SK-N-SH treated with all-trans-retinoic acid at 6 μM for 48 hours (cell line): ENCODE results near the gene LIX1.

Source experiments
- ATAC-seq: fragments of 200-7000 bp; cut with Tn5 transposase; 3 replicates; pipeline ENCODE4 v1.9.1; 2020; ENCODE audit warnings: mild to moderate bottlenecking, moderate library complexity
- ARNTL ChIP-seq: fragments of 450-650 bp; formaldehyde crosslinking; IDR thresholded peaks from 2 replicates; pipeline ENCODE4 v1.5.0; 2020; ENCODE audit warnings: low read depth, mild to moderate bottlenecking, moderate library complexity, borderline replicate concordance
- BACH2 ChIP-seq: fragments of 250-450 bp; sonication (Bioruptor Pico); IDR thresholded peaks from 2 replicates; pipeline ENCODE4 v1.9.0; 2021; ENCODE audit warnings: mild to moderate bottlenecking, borderline replicate concordance
- CREB5 ChIP-seq: fragments of 250-450 bp; sonication (Bioruptor Pico); IDR thresholded peaks from 2 replicates; pipeline ENCODE4 v1.5.1; 2020; ENCODE audit warnings: low read depth, mild to moderate bottlenecking, moderate library complexity
- CSRNP3 ChIP-seq: fragments of 250-450 bp; sonication (Bioruptor Pico); IDR thresholded peaks from 2 replicates; pipeline ENCODE4 v1.5.1; 2021; ENCODE audit warnings: mild to moderate bottlenecking, moderate library complexity
- GLIS3 ChIP-seq: fragments of 250-450 bp; sonication (Bioruptor Pico); IDR thresholded peaks from 2 replicates; pipeline ENCODE4 v1.5.0; 2020; ENCODE audit warnings: mild to moderate bottlenecking, moderate library complexity
- OSR1 ChIP-seq: fragments of 250-450 bp; sonication (Bioruptor Pico); IDR thresholded peaks from 2 replicates; pipeline ENCODE4 v1.8.0; 2022; ENCODE audit warnings: moderate library complexity, mild to moderate bottlenecking, inconsistent platforms
- PATZ1 ChIP-seq: fragments of 250-450 bp; sonication (Bioruptor Pico); IDR thresholded peaks from 2 replicates; pipeline ENCODE4 v1.8.0; 2020; ENCODE audit warnings: mild to moderate bottlenecking, moderate library complexity, borderline replicate concordance
- POU6F1 ChIP-seq: fragments of 250-450 bp; sonication (Bioruptor Pico); IDR thresholded peaks from 2 replicates; pipeline ENCODE4 v1.8.0; 2021; ENCODE audit warnings: low read depth, mild to moderate bottlenecking, moderate library complexity, borderline replicate concordance
- PPARA ChIP-seq: fragments of 250-450 bp; sonication (Bioruptor Pico); IDR thresholded peaks from 2 replicates; pipeline ENCODE4 v1.5.0; 2020; ENCODE audit warnings: mild to moderate bottlenecking, borderline replicate concordance
- RARB ChIP-seq: fragments of 250-450 bp; sonication (Bioruptor Pico); IDR thresholded peaks from 2 replicates; pipeline ENCODE4 v1.8.0; 2021; ENCODE audit warnings: mild to moderate bottlenecking, moderate library complexity
- SNAI2 ChIP-seq: fragments of 250-450 bp; sonication (Bioruptor Pico); IDR thresholded peaks from 2 replicates; pipeline ENCODE4 v1.5.0; 2020; ENCODE audit warnings: mild to moderate bottlenecking, moderate library complexity
- TCF4 ChIP-seq: fragments of 250-450 bp; sonication (Bioruptor Pico); IDR thresholded peaks from 2 replicates; pipeline ENCODE4 v1.8.0; 2021; ENCODE audit warnings: mild to moderate bottlenecking, moderate library complexity, borderline replicate concordance
- TOX ChIP-seq: fragments of 250-450 bp; sonication (Bioruptor Pico); IDR thresholded peaks from 2 replicates; pipeline ENCODE4 v1.8.0; 2021; ENCODE audit warnings: mild to moderate bottlenecking, moderate library complexity, borderline replicate concordance
- TSHZ2 ChIP-seq: fragments of 250-450 bp; sonication (Bioruptor Pico); IDR thresholded peaks from 2 replicates; pipeline ENCODE4 v1.5.0; 2020; ENCODE audit warnings: mild to moderate bottlenecking, moderate library complexity
- ZC3H10 ChIP-seq: fragments of 250-450 bp; sonication (Bioruptor Pico); IDR thresholded peaks from 2 replicates; pipeline ENCODE4 v1.5.1; 2021; ENCODE audit warnings: mild to moderate bottlenecking, moderate library complexity
- ZFP3 ChIP-seq: fragments of 250-450 bp; sonication (Bioruptor Pico); IDR thresholded peaks from 2 replicates; pipeline ENCODE4 v1.5.0; 2020; ENCODE audit warnings: mild to moderate bottlenecking, moderate library complexity
- ZNF70 ChIP-seq: fragments of 450-650 bp; formaldehyde crosslinking; IDR thresholded peaks from 2 replicates; pipeline ENCODE4 v1.5.0; 2020; ENCODE audit warnings: mild to moderate bottlenecking, moderate library complexity
- ZNF8 ChIP-seq: fragments of 450-650 bp; formaldehyde crosslinking; IDR thresholded peaks from 2 replicates; pipeline ENCODE4 v1.5.0; 2020; ENCODE audit warnings: mild to moderate bottlenecking, moderate library complexity

The LIX1 gene

GRCh38 chr5:97164846-97165245 is 22.4 kb upstream of the LIX1 start:
- TF ChIP-seq ZFP3 (CRISPR knock-in tag) (no peak), OSR1 (no peak), ZNF70 (CRISPR knock-in tag) (no peak), PATZ1 (CRISPR knock-in tag) (no peak)
- no peak for ATAC-seq

GRCh38 chr5:97163790-97164285 is 21.4 kb upstream of the LIX1 start:
- no peak for ATAC-seq

More at GRCh38 chr5:97163790-97164285, 21.4 kb upstream of the LIX1 start:
- TF ChIP-seq ARNTL (CRISPR knock-in tag) = no peak
- no peak for TF ChIP-seq TCF4 (CRISPR knock-in tag)
- TF ChIP-seq ZNF70 (CRISPR knock-in tag) = no peak
- no peak for TF ChIP-seq ZC3H10 (CRISPR knock-in tag)
- TF ChIP-seq ZFP3 (CRISPR knock-in tag) = no peak
- no peak for TF ChIP-seq BACH2
- TF ChIP-seq PPARA = no peak
- TF ChIP-seq POU6F1 (CRISPR knock-in tag) = no peak
- TF ChIP-seq CREB5 (CRISPR knock-in tag) = no peak
- TF ChIP-seq RARB (CRISPR knock-in tag) = no peak
- TF ChIP-seq TOX (CRISPR knock-in tag) = no peak
- no peak for TF ChIP-seq SNAI2 (CRISPR knock-in tag)
- TF ChIP-seq TSHZ2 = no peak
- no peak for TF ChIP-seq PATZ1 (CRISPR knock-in tag)
- no peak for TF ChIP-seq GLIS3 (CRISPR knock-in tag)
- no peak for TF ChIP-seq ZNF8 (CRISPR knock-in tag)
- TF ChIP-seq CSRNP3 (CRISPR knock-in tag) = no peak
- TF ChIP-seq, all 23 proteins: peak for 0
